GM12878 (cell line): ENCODE results near the gene DDX20. TPM values are rescaled to one million over a fixed set of nuclear protein-coding genes. Genes with fewer than 3 reads are reported as not detected.

Source experiments
- ATAC-seq: fragments of 200-7000 bp; cut with Tn5 transposase; 3 replicates; pipeline ENCODE4 v1.9.1; 2020; ENCODE audit warnings: mild to moderate bottlenecking, moderate library complexity
- BruUV-seq: library from RNA; stranded (reverse); fragments of 400-500 nt; replicated peaks from 2 replicates; lab custom pipeline; 2021; lab: Mats Ljungman, UMichigan
- CTCF ChIA-PET: fragments of 300-600 bp; sonication (Branson Sonifier 250); formaldehyde crosslinking; extraction: SDS; loops from one replicate; lab custom pipeline; 2021; ENCODE audit warnings: inconsistent platforms; lab: Yijun Ruan, JAX
- POLR2A ChIA-PET: fragments of 350-600 bp; formaldehyde crosslinking; extraction: SDS; loops from one replicate; lab custom pipeline; 2021; ENCODE audit warnings: inconsistent platforms; lab: Charles Lee
- RAD21 ChIA-PET: fragments of 300-600 bp; sonication (Branson Sonifier 250); formaldehyde crosslinking; loops from one replicate; lab custom pipeline; 2023; ENCODE audit warnings: antibody characterized with exemption; ENCODE audit not compliant: unreplicated experiment; lab: Charles Lee
- SMC1A ChIA-PET: fragments of 300-600 bp; sonication (Branson Sonifier 250); formaldehyde crosslinking; loops from one replicate; lab custom pipeline; 2023; ENCODE audit not compliant: unreplicated experiment, uncharacterized antibody; lab: Charles Lee
- DNase-seq: peaks from one replicate; pipeline ENCODE4 v3.0.0-alpha.2; 2011; ENCODE audit warnings: low read depth, low spot score
- FAIRE-seq: peaks from 3 replicates; lab custom pipeline; 2011; peaks lifted over from hg19 to GRCh38; lab: Jason Lieb, UNC
- H2AFZ ChIP-seq: 2 replicates; pipeline ENCODE4 v1.6.0; 2011; ENCODE audit warnings: low read depth, low read length, control low read depth; ENCODE audit not compliant: control insufficient read depth
- H3K27ac ChIP-seq: 2 replicates; pipeline ENCODE4 v1.5.1; 2011; ENCODE audit warnings: control low read depth; ENCODE audit not compliant: control insufficient read depth, insufficient read depth
- H3K27me3 ChIP-seq, 2 experiments: replicated peaks in 1 of 2; 2 replicates each; pipeline versions ENCODE4 v1.6.0 to v1.6.1; 2011; ENCODE audit warnings: low read length in 1 of 2; ENCODE audit not compliant: control insufficient read depth in 2 of 2, insufficient read depth in 2 of 2
- H3K36me3 ChIP-seq, 2 experiments: 2 replicates each; pipeline ENCODE4 v1.5.1; 2011; ENCODE audit warnings: low read length in 1 of 2; ENCODE audit not compliant: control insufficient read depth in 2 of 2, insufficient read depth in 2 of 2
- H3K4me1 ChIP-seq: 2 replicates; pipeline ENCODE4 v1.6.1; 2011; ENCODE audit warnings: mild to moderate bottlenecking, low read length, moderate library complexity, mixed read lengths; ENCODE audit not compliant: control insufficient read depth, insufficient read depth
- H3K4me2 ChIP-seq: 2 replicates; pipeline ENCODE4 v1.6.0; 2011; ENCODE audit warnings: control low read depth; ENCODE audit not compliant: control insufficient read depth, insufficient read depth
- H3K4me3 ChIP-seq: fragments of 200-600 bp; sonication (generic); 2 replicates; pipeline ENCODE4 v1.5.1; 2016
- H3K79me2 ChIP-seq: 2 replicates; pipeline ENCODE4 v1.6.0; 2011; ENCODE audit warnings: low read length; ENCODE audit not compliant: control insufficient read depth, insufficient read depth
- H3K9ac ChIP-seq: 2 replicates; pipeline ENCODE4 v1.8.0; 2011; ENCODE audit warnings: low read length, control low read depth, mixed read lengths; ENCODE audit not compliant: control insufficient read depth, insufficient read depth
- H3K9me3 ChIP-seq: replicated peaks from 3 replicates; pipeline ENCODE4 v1.5.1; 2011; ENCODE audit warnings: mild to moderate bottlenecking, low read length; ENCODE audit not compliant: control insufficient read depth, insufficient read depth
- H4K20me1 ChIP-seq: 2 replicates; pipeline ENCODE4 v1.6.0; 2011; ENCODE audit not compliant: control insufficient read depth, insufficient read depth
- CHD1 ChIP-seq: IDR thresholded peaks from 2 replicates; pipeline ENCODE4 v1.6.1; 2012; ENCODE audit warnings: low read depth, low read length, improper control_type of control experiment
- EED ChIP-seq: sonication (generic); IDR thresholded peaks from 2 replicates; pipeline ENCODE4 v1.6.1; 2016; ENCODE audit warnings: antibody characterized with exemption, low read depth
- MTA3 ChIP-seq: IDR thresholded peaks from 2 replicates; pipeline ENCODE4 v1.6.1; 2012; ENCODE audit warnings: low read length, inconsistent platforms, borderline replicate concordance
- PAX5 ChIP-seq: IDR thresholded peaks from 2 replicates; pipeline ENCODE4 v1.6.1; 2011; ENCODE audit warnings: low read depth, low read length, borderline replicate concordance
- POLR2AphosphoS2 ChIP-seq: IDR thresholded peaks from 2 replicates; pipeline ENCODE4 v1.6.1; 2011; ENCODE audit warnings: low read depth, mild to moderate bottlenecking, low read length, improper control_type of control experiment, moderate library complexity
- SP1 ChIP-seq: IDR thresholded peaks from one replicate; pipeline ENCODE4 v1.6.1; 2011; ENCODE audit warnings: low read depth, low read length
- WGBS: methylation state at CpG from one replicate; pipeline ENCODE4 v1.1.6; 2016; ENCODE audit warnings: low lambda C conversion rate; ENCODE audit not compliant: insufficient replicate concordance, insufficient coverage; ENCODE audit errors: missing lambda C conversion rate; 5-methylcytosine and 5-hydroxymethylcytosine counted together
- in situ Hi-C: fragments of 300-500 bp; cut with MboI; formaldehyde crosslinking; loops from 9 replicates; pipeline ENCODE4 v1.14.3; 2018; ENCODE audit warnings: mixed read lengths
- intact Hi-C: fragments of 100-400 bp; cut with micrococcal nuclease; formaldehyde crosslinking; loops from one replicate; pipeline ENCODE4 v1.14.2; 2022; ENCODE audit not compliant: unreplicated experiment
- polyA plus RNA-seq, 11 experiments: library from polyadenylated mRNA; depleted of rRNA in 4 of 11; unstranded in 6 of 11; stranded (reverse) in 5 of 11; fragments of >200 nt; fragmentation: Nextera tagmentation in 4 of 11; fragmentation: Illumina TruSeq in 1 of 11; extraction: Ambion mirVana in 4 of 11; extraction: Trizol in 1 of 11; gene quantifications; 1 replicate in 1 of 11; 2 replicates in 10 of 11; pipeline versions ENCODE4 v1.2.1 to v1.2.3, GENCODE V29; 2011 to 2016; ENCODE audit warnings: inconsistent platforms in 2 of 11, missing spikeins in 2 of 11, low read depth in 1 of 11
- total RNA-seq, 4 experiments: library from RNA; depleted of rRNA in 3 of 4; stranded (reverse); fragments of >200 nt in 3 of 4; fragmentation: Illumina TruSeq in 1 of 4; extraction: Trizol in 1 of 4; gene quantifications; 2 replicates each; pipeline versions ENCODE4 v1.2.1 to v1.2.3, GENCODE V29; 2013 to 2021

The DDX20 gene
- total and polyA plus RNA-seq, 10 of the 15 experiments (the other 5 are each of a cell fraction or from before 2014, with no cell fraction given): 7.2 to 30.6 (median 25.1) TPM

- no peak for ATAC-seq
- Histone ChIP-seq H4K20me1 (no peaks in the 10 kb centered on the region), H3K9me3 (no peaks in the 10 kb centered on the region), H3K9ac (no peak overlapping the region), H3K36me3 (peaks cover 3 to 7% of the 10 kb centered on the region in 2 experiments), H3K27ac (no peak overlapping the region), H2AFZ (no peak overlapping the region), H3K4me3 (no peak overlapping the region), H3K79me2 (no peaks in the 10 kb centered on the region), H3K4me2 (no peak overlapping the region), H3K27me3 (no peaks in the 10 kb centered on the region), H3K4me1 (no peaks in the 10 kb centered on the region)
- no peak for TF ChIP-seq CHD1
- TF ChIP-seq SP1: no peak
- no peak for TF ChIP-seq PAX5
- no peak for TF ChIP-seq MTA3
- no peak for TF ChIP-seq EED
- peak; percentile 48 for TF ChIP-seq POLR2AphosphoS2
- DNase-seq: no peak
- ChIA-PET RAD21 (no interaction called here), SMC1A (interaction anchor here (0.7 to 1.0 kb wide), 2 partner anchors 19 to 213 kb away, joined by 4 read pairs; partner anchors contain the start of gene INKA2), POLR2A (no interaction called here), CTCF (no interaction called here)
- intact Hi-C loops (no loop called here), in situ Hi-C loops (no loop called here)
- FAIRE-seq: no peak
- 45% methylated on average over 7 of the region's 7 CpGs for WGBS
- no TSS peak for BruUV-seq
Observed at GRCh38 chr1:111720274-111720976, 35.3 kb upstream of the DDX20 start.
